ENCODE measurements around the gene CACNA1D. TPM values are rescaled to one million over a fixed set of nuclear protein-coding genes. Genes with fewer than 3 reads are reported as not detected.

Gene CACNA1D
- total and polyA plus RNA-seq, 2 donors = 0.57 to 0.66 TPM

- H3K27me3 ChIP-seq (ENCODE audit: control insufficient read depth in 2 of 2, insufficient read depth in 1 of 2, low read length in 1 of 2) = peaks cover 32 to 51% of the 10 kb centered on the region in 2 donors
Measured at GRCh38 chr3:53500165-53500777, 5.9 kb downstream of the CACNA1D start.

GRCh38 chr3:53501178-53501577 lies 6.8 kb downstream of the CACNA1D start:
- H3K27ac ChIP-seq (ENCODE audit: low read depth in 1 of 2, low read length in 1 of 2) = no peak overlapping the region
- H3K9me3 ChIP-seq (ENCODE audit: control insufficient read depth in 2 of 2, insufficient read depth in 1 of 2, low read length in 1 of 2) = no peaks in the 10 kb centered on the region
- peaks cover 24 to 42% of the 10 kb centered on the region in 2 donors for H3K27me3 ChIP-seq (ENCODE audit: control insufficient read depth in 2 of 2, insufficient read depth in 1 of 2, low read length in 1 of 2)
- H3K4me1 ChIP-seq (ENCODE audit: control insufficient read depth in 2 of 2, insufficient read depth in 2 of 2, low read length in 2 of 2) = no peaks in the 10 kb centered on the region
- no peak overlapping the region for H3K4me3 ChIP-seq (ENCODE audit: low read length in 2 of 2)
- DNase-seq (ENCODE audit: low read depth in 6 of 9, low spot score in 9 of 9) = no peak
- WGBS = 94% methylated on average over 8 of the region's 8 CpGs
- H3K36me3 ChIP-seq (ENCODE audit: control insufficient read depth in 2 of 2, insufficient read depth in 2 of 2, low read length in 1 of 2) = no peaks in the 10 kb centered on the region

More at GRCh38 chr3:53500165-53500777, 5.9 kb downstream of the CACNA1D start:
- no peak overlapping the region for H3K4me3 ChIP-seq (ENCODE audit: low read length in 2 of 2)
- DNase-seq (ENCODE audit: low read depth in 6 of 9, low spot score in 9 of 9) = no peak
- no peaks in the 10 kb centered on the region for H3K36me3 ChIP-seq (ENCODE audit: control insufficient read depth in 2 of 2, insufficient read depth in 2 of 2, low read length in 1 of 2)
- H3K27ac ChIP-seq (ENCODE audit: low read depth in 1 of 2, low read length in 1 of 2) = no peak overlapping the region
- peaks cover 0 to 3% of the 10 kb centered on the region in 2 donors for H3K4me1 ChIP-seq (ENCODE audit: control insufficient read depth in 2 of 2, insufficient read depth in 2 of 2, low read length in 2 of 2)
- 98% methylated on average over 7 of the region's 7 CpGs for WGBS
- no peaks in the 10 kb centered on the region for H3K9me3 ChIP-seq (ENCODE audit: control insufficient read depth in 2 of 2, insufficient read depth in 1 of 2, low read length in 1 of 2)

GRCh38 chr3:53502737-53503136 lies 8.3 kb downstream of the CACNA1D start:
- Histone ChIP-seq H3K27ac (ENCODE audit: low read depth in 1 of 2, low read length in 1 of 2) (no peak overlapping the region), H3K4me3 (ENCODE audit: low read length in 2 of 2) (no peak overlapping the region), H3K9me3 (ENCODE audit: control insufficient read depth in 2 of 2, insufficient read depth in 1 of 2, low read length in 1 of 2) (no peaks in the 10 kb centered on the region), H3K27me3 (ENCODE audit: control insufficient read depth in 2 of 2, insufficient read depth in 1 of 2, low read length in 1 of 2) (peaks cover 10 to 28% of the 10 kb centered on the region in 2 donors), H3K36me3 (ENCODE audit: control insufficient read depth in 2 of 2, insufficient read depth in 2 of 2, low read length in 1 of 2) (no peaks in the 10 kb centered on the region), H3K4me1 (ENCODE audit: control insufficient read depth in 2 of 2, insufficient read depth in 2 of 2, low read length in 2 of 2) (no peaks in the 10 kb centered on the region)
- 93% methylated on average over 4 of the region's 4 CpGs for WGBS
- DNase-seq (ENCODE audit: low read depth in 6 of 9, low spot score in 9 of 9) = no peak

- Histone ChIP-seq H3K36me3 (ENCODE audit: control insufficient read depth in 2 of 2, insufficient read depth in 2 of 2, low read length in 1 of 2) (no peaks in the 10 kb centered on the region), H3K4me3 (ENCODE audit: low read length in 2 of 2) (no peak overlapping the region), H3K27me3 (ENCODE audit: control insufficient read depth in 2 of 2, insufficient read depth in 1 of 2, low read length in 1 of 2) (peaks cover 5 to 25% of the 10 kb centered on the region in 2 donors), H3K4me1 (ENCODE audit: control insufficient read depth in 2 of 2, insufficient read depth in 2 of 2, low read length in 2 of 2) (no peaks in the 10 kb centered on the region), H3K9me3 (ENCODE audit: control insufficient read depth in 2 of 2, insufficient read depth in 1 of 2, low read length in 1 of 2) (no peaks in the 10 kb centered on the region), H3K27ac (ENCODE audit: low read depth in 1 of 2, low read length in 1 of 2) (no peak overlapping the region)
- DNase-seq (ENCODE audit: low read depth in 6 of 9, low spot score in 9 of 9) = no peak
- 62% methylated on average over 5 of the region's 5 CpGs for WGBS
Measured at GRCh38 chr3:53503195-53503594, 8.8 kb downstream of the CACNA1D start.

GRCh38 chr3:53506110-53506762 lies 11.8 kb downstream of the CACNA1D start:
- 87% methylated on average over 4 of the region's 4 CpGs for WGBS

GRCh38 chr3:53506763-53507145 lies 12.3 kb downstream of the CACNA1D start:
- no peak overlapping the region for H3K4me3 ChIP-seq (ENCODE audit: low read length in 2 of 2)
- no peaks in the 10 kb centered on the region for H3K36me3 ChIP-seq (ENCODE audit: control insufficient read depth in 2 of 2, insufficient read depth in 2 of 2, low read length in 1 of 2)
- no peak for DNase-seq (ENCODE audit: low read depth in 6 of 9, low spot score in 9 of 9)
- H3K4me1 ChIP-seq (ENCODE audit: control insufficient read depth in 2 of 2, insufficient read depth in 2 of 2, low read length in 2 of 2) = no peaks in the 10 kb centered on the region
- no peaks in the 10 kb centered on the region for H3K9me3 ChIP-seq (ENCODE audit: control insufficient read depth in 2 of 2, insufficient read depth in 1 of 2, low read length in 1 of 2)
- peaks cover 0 to 17% of the 10 kb centered on the region in 2 donors for H3K27me3 ChIP-seq (ENCODE audit: control insufficient read depth in 2 of 2, insufficient read depth in 1 of 2, low read length in 1 of 2)
- H3K27ac ChIP-seq (ENCODE audit: low read depth in 1 of 2, low read length in 1 of 2) = no peak overlapping the region

More at GRCh38 chr3:53506110-53506762, 11.8 kb downstream of the CACNA1D start:
- no peak for DNase-seq (ENCODE audit: low read depth in 6 of 9, low spot score in 9 of 9)
- Histone ChIP-seq H3K9me3 (ENCODE audit: control insufficient read depth in 2 of 2, insufficient read depth in 1 of 2, low read length in 1 of 2) (no peaks in the 10 kb centered on the region), H3K27ac (ENCODE audit: low read depth in 1 of 2, low read length in 1 of 2) (no peak overlapping the region), H3K4me3 (ENCODE audit: low read length in 2 of 2) (no peak overlapping the region), H3K27me3 (ENCODE audit: control insufficient read depth in 2 of 2, insufficient read depth in 1 of 2, low read length in 1 of 2) (peaks cover 0 to 15% of the 10 kb centered on the region in 2 donors), H3K36me3 (ENCODE audit: control insufficient read depth in 2 of 2, insufficient read depth in 2 of 2, low read length in 1 of 2) (no peaks in the 10 kb centered on the region), H3K4me1 (ENCODE audit: control insufficient read depth in 2 of 2, insufficient read depth in 2 of 2, low read length in 2 of 2) (no peaks in the 10 kb centered on the region)

GRCh38 chr3:53509494-53509893 lies 15.1 kb downstream of the CACNA1D start:
- Histone ChIP-seq H3K27me3 (ENCODE audit: control insufficient read depth in 2 of 2, insufficient read depth in 1 of 2, low read length in 1 of 2) (peaks cover 0 to 15% of the 10 kb centered on the region in 2 donors), H3K4me3 (ENCODE audit: low read length in 2 of 2) (no peak overlapping the region), H3K9me3 (ENCODE audit: control insufficient read depth in 2 of 2, insufficient read depth in 1 of 2, low read length in 1 of 2) (no peaks in the 10 kb centered on the region), H3K27ac (ENCODE audit: low read depth in 1 of 2, low read length in 1 of 2) (no peak overlapping the region), H3K4me1 (ENCODE audit: control insufficient read depth in 2 of 2, insufficient read depth in 2 of 2, low read length in 2 of 2) (no peaks in the 10 kb centered on the region), H3K36me3 (ENCODE audit: control insufficient read depth in 2 of 2, insufficient read depth in 2 of 2, low read length in 1 of 2) (no peaks in the 10 kb centered on the region)
- 93% methylated on average over 9 of the region's 9 CpGs for WGBS
- no peak for DNase-seq (ENCODE audit: low read depth in 6 of 9, low spot score in 9 of 9)

GRCh38 chr3:53510508-53510907 lies 16.1 kb downstream of the CACNA1D start:
- Histone ChIP-seq H3K27me3 (ENCODE audit: control insufficient read depth in 2 of 2, insufficient read depth in 1 of 2, low read length in 1 of 2) (peaks cover 0 to 15% of the 10 kb centered on the region in 2 donors), H3K9me3 (ENCODE audit: control insufficient read depth in 2 of 2, insufficient read depth in 1 of 2, low read length in 1 of 2) (no peaks in the 10 kb centered on the region), H3K4me3 (ENCODE audit: low read length in 2 of 2) (no peak overlapping the region), H3K4me1 (ENCODE audit: control insufficient read depth in 2 of 2, insufficient read depth in 2 of 2, low read length in 2 of 2) (no peaks in the 10 kb centered on the region), H3K27ac (ENCODE audit: low read depth in 1 of 2, low read length in 1 of 2) (no peak overlapping the region), H3K36me3 (ENCODE audit: control insufficient read depth in 2 of 2, insufficient read depth in 2 of 2, low read length in 1 of 2) (no peaks in the 10 kb centered on the region)
- 91% methylated on average over 3 of the region's 3 CpGs for WGBS
- DNase-seq (ENCODE audit: low read depth in 6 of 9, low spot score in 9 of 9) = no peak

GRCh38 chr3:53511246-53511645 lies 16.8 kb downstream of the CACNA1D start:
- H3K4me3 ChIP-seq (ENCODE audit: low read length in 2 of 2) = no peak overlapping the region
- 91% methylated on average over 13 of the region's 13 CpGs for WGBS
- H3K27ac ChIP-seq (ENCODE audit: low read depth in 1 of 2, low read length in 1 of 2) = no peak overlapping the region

More at GRCh38 chr3:53511246-53511645, 16.8 kb downstream of the CACNA1D start:
- Histone ChIP-seq H3K4me1 (ENCODE audit: control insufficient read depth in 2 of 2, insufficient read depth in 2 of 2, low read length in 2 of 2) (no peaks in the 10 kb centered on the region), H3K9me3 (ENCODE audit: control insufficient read depth in 2 of 2, insufficient read depth in 1 of 2, low read length in 1 of 2) (no peaks in the 10 kb centered on the region), H3K27me3 (ENCODE audit: control insufficient read depth in 2 of 2, insufficient read depth in 1 of 2, low read length in 1 of 2) (peaks cover 0 to 15% of the 10 kb centered on the region in 2 donors), H3K36me3 (ENCODE audit: control insufficient read depth in 2 of 2, insufficient read depth in 2 of 2, low read length in 1 of 2) (no peaks in the 10 kb centered on the region)
- no peak for DNase-seq (ENCODE audit: low read depth in 6 of 9, low spot score in 9 of 9)
